ENCODE results near the gene HS6ST2. TPM values are rescaled to one million over a fixed set of nuclear protein-coding genes. Genes with fewer than 3 reads are reported as not detected.
"Not testable (repeated sequence)": the region's sequence is repeated elsewhere in the genome, so short reads cannot be mapped to it uniquely, and the experiment has no call there.

HS6ST2 gene
- polyA plus RNA-seq, 4 donors = 25.5 to 28.7 (median 27.6) TPM

GRCh38 chrX:132945055-132945599 lies 13.3 kb downstream of the HS6ST2 start:
- not testable (repeated sequence) for DNase-seq (ENCODE audit: low read depth in 4 of 4, low spot score in 3 of 4)

- DNase-seq (ENCODE audit: low read depth in 4 of 4, low spot score in 3 of 4) = no peak
Observed at GRCh38 chrX:132940727-132941327, 17.6 kb downstream of the HS6ST2 start.

GRCh38 chrX:132933170-132933569 lies 25.3 kb downstream of the HS6ST2 start:
- DNase-seq (ENCODE audit: low read depth in 4 of 4, low spot score in 3 of 4) = no peak

DNA sequence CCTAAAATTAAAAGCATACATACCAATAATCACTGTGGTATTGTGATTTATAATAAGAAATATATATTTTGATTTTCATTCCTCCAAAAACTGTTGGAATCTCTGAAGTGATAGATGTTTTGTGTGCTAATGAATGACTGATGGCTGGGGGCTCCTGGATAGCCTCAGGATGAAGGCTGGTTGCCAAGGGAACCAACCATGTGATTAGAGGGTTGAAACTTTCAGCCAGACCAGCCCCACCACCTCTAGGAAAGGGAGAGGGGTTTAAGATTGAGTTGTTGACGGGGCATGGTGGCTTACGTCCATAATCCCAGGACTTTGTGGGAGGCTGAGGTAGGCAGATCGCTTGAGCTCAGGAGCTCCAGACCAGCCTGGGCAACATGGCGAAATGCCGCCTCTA lies 34.0 kb downstream of the HS6ST2 start:
- no peak for DNase-seq (ENCODE audit: low read depth in 4 of 4, low spot score in 3 of 4)

GRCh38 chrX:132918523-132918922 lies 39.9 kb downstream of the HS6ST2 start:
- DNase-seq (ENCODE audit: low read depth in 4 of 4, low spot score in 3 of 4) = no peak

DNA sequence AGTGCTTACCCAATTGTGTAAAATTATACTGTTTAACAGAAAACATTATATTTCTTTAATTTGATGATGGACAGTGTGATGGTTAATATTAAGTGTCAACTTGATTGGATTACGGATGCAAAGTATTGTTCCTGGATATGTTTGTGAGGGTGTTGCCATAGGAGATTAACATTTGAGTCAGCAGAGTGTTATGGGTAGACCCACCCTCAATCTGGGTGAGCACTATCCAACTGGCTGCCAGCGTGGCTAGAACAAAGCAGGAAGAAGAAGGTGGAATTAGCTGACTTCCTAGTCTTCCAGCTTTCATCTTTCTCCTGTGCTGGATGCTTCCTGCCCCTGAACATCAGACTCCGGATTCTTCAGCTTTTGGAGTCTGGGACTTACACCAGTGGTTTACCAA lies 42.1 kb downstream of the HS6ST2 start:
- DNase-seq (ENCODE audit: low read depth in 4 of 4, low spot score in 3 of 4) = no peak

- no peak for DNase-seq (ENCODE audit: low read depth in 4 of 4, low spot score in 3 of 4)
Observed at GRCh38 chrX:132909643-132910042, 48.8 kb downstream of the HS6ST2 start.

GRCh38 chrX:132908891-132909290 lies 49.5 kb downstream of the HS6ST2 start:
- DNase-seq (ENCODE audit: low read depth in 4 of 4, low spot score in 3 of 4) = no peak

DNA sequence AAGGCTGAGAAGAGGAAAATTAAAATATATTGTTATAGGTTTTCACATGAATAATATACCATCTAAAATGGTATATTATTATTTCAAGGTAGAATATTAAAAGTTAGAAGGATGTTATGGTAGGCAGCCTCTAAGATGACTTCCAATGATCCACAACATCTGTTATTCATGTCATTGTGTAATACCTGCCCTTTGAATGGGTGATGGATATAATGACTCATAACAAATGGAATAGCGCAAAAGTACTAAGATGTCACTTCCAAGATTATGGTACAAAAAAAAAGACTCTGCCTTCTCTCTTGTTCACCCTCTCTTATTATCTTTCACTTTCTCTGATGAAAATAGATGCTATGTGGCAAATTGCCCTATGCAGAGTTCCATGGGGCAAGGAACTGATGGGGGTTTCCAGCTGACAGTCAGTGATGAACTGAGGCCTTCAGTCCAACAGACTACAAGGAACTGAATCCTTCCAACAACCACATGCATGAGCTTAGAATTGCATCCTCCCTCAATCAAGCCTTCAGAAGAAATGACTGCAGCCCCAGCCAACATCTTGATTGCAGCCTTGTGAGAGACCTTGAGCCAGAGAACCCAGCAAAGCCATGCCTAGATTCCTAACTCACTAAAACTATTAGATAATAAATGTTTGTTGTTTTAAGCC lies 57.7 kb downstream of the HS6ST2 start:
- DNase-seq (ENCODE audit: low read depth in 4 of 4, low spot score in 3 of 4) = no peak

DNA sequence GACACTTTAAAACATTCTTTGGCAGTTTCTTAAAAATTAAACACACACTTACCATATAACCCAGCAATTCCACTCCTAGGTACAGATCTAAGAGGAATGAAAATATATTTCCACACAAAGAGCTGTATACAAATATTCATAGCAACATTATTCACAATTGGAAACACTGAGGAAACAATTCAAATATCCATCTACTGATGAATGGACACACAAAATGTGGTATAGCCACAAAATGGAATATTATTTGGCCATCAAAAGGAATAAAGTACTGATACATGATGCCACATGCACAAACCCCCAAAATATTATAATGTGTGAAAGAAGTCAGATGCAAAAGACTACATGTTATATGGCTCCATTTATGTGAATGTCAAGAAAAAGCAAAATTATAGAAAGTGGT lies 70.9 kb downstream of the HS6ST2 start:
- no peak for DNase-seq (ENCODE audit: low read depth in 4 of 4, low spot score in 3 of 4)

DNA sequence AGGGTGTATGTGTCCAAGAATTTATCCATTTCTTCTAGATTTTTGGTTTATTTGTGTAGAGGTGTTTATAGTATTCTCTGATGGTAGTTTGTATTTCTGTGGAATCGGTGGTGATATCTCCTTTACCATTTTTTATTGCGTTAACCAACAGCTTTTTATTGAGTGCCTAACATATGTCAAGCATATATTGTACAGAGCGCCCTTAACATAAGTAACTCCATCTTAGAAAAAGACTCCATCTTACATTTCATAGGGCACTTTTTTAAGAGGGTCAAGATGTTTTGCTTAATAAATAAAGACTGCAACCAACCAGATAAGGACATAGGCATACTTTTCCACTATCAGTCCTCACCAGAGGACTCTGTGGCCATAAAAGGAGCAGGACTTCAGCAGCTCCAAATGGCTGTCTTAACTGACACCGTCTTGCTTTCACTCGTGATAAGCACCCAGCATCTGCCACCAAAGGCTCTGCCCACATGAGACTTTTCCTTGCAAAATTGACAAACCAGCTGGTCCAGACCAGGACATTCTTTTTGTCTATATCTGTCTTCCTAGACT lies 75.0 kb downstream of the HS6ST2 start:
- no peak for DNase-seq (ENCODE audit: low read depth in 4 of 4, low spot score in 3 of 4)

DNA sequence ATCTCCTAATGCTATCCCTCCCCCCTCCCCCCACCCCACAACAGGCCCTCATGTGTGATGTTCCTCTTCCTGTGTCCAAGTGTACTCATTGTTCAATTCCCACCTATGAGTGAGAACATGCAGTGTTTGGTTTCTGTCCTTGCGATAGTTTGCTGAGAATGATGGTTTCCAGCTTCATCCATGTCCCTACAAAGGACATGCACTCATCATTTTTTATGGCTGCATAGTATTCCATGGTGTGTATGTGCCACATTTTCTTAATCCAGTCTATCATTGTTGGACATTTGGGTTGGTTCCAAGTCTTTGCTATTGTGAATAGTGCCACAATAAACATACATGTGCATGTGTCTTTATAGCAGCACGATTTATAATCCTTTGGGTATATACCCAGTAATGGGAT lies 77.7 kb downstream of the HS6ST2 start:
- not testable (repeated sequence) for DNase-seq (ENCODE audit: low read depth in 4 of 4, low spot score in 3 of 4)

- DNase-seq (ENCODE audit: low read depth in 4 of 4, low spot score in 3 of 4) = no peak
Observed at GRCh38 chrX:132877954-132878536, 80.4 kb downstream of the HS6ST2 start.

DNA sequence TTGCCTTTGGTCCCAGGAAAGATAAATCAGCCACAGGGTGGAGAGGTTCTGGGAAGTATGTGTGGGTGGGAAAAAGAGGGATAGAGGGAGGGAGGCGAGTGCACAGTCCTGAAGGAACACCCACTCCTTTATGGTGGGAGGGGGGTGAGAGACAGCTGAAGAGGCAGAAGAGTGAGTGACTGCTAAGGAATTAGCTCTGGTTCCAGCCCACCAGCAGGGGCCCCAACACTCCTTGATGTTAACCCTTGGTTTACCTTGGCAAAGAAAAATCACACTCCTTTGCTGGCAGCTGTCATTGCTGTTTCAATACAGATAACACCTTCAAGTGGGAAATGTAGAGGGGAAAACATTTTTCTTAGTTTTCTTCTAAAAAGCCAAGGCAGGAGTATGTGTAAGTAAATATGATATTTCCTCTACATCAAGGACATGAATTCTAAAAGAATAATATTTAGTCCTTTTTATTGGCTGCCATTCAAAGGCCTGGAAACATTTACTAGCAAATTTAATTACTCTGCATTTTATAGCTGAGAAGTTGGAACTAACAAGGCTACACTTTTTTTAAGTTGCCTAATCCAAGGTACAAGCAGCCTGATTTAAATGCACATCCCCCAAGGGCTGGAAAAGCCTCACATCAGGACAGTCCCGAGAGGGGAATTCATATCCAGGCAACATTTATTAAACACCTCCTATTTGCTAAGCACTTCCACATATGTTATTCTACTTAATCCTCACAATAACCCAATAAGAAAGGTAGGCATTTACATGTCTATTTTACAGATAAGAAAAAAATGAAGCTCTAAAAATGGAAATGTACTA lies 81.7 kb downstream of the HS6ST2 start:
- peak in 3 of 4 donors; percentile 20 to 38 (median 20) for DNase-seq (ENCODE audit: low read depth in 4 of 4, low spot score in 3 of 4)

DNA sequence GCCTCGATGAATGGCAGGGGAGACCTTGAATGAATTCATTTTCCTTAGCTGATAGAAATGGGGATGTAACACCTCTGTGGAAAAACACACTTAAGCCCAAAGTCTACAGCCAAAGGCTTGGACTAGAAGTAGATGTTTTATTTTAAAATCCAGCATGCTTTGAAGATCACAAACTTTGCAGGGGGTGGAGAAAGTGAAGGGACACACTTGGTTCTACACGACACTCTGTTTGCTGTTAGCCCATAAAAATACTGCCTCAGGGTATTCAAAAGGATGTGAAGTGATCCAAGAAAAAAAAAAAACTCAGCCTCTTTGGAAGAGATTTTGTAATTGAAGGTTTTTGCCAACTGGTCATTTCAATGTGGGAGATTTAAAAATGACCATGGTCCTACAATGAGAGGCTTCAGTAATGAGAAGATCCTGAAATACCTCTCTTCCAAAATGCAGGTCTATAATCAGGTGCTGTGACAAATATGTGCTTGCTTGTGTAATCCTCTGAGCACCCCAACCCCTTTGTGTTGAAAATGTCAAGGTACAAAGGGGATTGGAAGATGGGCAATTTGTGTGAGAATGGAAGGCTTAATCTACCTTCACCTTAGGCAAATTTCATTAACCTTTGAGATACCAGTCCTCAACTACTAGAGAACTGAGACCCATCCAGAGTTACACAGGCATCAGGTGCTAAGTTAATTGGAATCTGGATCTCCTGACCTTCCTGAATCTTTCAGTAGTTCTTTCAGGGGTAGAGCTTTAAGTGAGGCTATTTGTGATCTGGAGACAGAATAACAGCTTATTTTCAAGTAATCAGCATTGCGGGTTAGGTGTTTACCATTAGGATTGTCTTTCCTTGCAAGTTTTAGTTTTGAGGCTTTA lies 82.5 kb downstream of the HS6ST2 start:
- no peak for DNase-seq (ENCODE audit: low read depth in 4 of 4, low spot score in 3 of 4)

GRCh38 chrX:132862562-132862961 lies 95.9 kb downstream of the HS6ST2 start:
- no peak for DNase-seq (ENCODE audit: low read depth in 4 of 4, low spot score in 3 of 4)

DNA sequence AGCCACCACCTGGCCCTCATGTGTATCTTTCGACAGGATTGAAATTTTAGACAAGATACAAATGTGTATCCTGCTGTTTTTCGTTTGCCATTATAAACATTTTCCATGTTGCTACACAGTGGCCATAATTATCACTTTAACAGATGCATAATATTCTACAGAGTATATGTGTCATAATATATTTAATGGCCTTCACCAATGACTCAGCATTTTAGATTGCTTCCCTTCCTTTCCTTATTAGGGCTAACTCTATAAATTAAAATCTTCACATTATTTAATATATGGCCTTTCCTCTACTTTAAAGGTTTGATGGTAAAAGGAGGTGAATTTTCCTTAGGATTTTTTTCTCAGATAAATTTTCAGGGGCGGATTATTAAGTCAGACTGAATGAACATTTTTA lies 97.4 kb downstream of the HS6ST2 start:
- DNase-seq (ENCODE audit: low read depth in 4 of 4, low spot score in 3 of 4) = no peak

DNA sequence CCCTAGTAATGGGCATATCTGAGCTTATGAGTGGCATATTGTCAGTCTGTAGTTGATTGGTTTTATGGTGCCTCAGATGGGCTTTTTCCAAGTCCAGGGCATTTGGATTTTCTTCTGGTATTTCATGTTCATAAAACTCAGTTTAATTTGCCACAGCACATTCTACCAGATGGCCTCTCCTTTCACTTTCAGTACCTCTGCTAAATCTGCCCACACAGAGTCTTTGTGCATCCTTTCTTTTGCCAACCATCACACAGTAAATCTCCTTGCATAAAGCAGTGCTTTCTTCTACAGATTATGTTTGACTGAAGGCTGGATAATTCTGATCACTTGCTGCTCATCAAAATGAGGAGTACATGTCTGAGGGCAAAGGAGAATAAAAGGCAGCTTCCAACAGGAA lies 98.2 kb downstream of the HS6ST2 start:
- DNase-seq (ENCODE audit: low read depth in 4 of 4, low spot score in 3 of 4) = no peak

- DNase-seq (ENCODE audit: low read depth in 4 of 4, low spot score in 3 of 4) = no peak
Observed at GRCh38 chrX:132858018-132858417, 100.4 kb downstream of the HS6ST2 start.

All from right renal pelvis (tissue), 4 donors.